ENCODE measurements around the gene MIEF2.

GRCh38 chr17:18230288-18231141 is 29.9 kb upstream of the MIEF2 start:
- no peak for TF ChIP-seq CTCF (IDR thresholded peaks at IDR 0.05)
- TF ChIP-seq POLR2AphosphoS5 (IDR thresholded peaks at IDR 0.05; ENCODE audit: low read depth, low read length) = no peak
- TF ChIP-seq REST (IDR thresholded peaks at IDR 0.05; ENCODE audit: insufficient read depth in 1 of 2, low read depth in 2 of 2, low read length in 1 of 2) = no peak
- no peak for TF ChIP-seq SIN3A (IDR thresholded peaks at IDR 0.05; ENCODE audit: borderline replicate concordance, insufficient read depth, low read depth, low read length)

Data from Panc1 (cell line).